Vagina (tissue), 2 donors: ENCODE data around the gene COL18A1.

Experiments
- CTCF ChIP-seq, 3 experiments: fragments of 450-650 bp in 2 of 3; fragments of 200-600 bp in 1 of 3; sonication (generic) in 1 of 3; IDR thresholded peaks; one replicate each; pipeline ENCODE4 v1.5.1; 2017 to 2019; ENCODE audit warnings: antibody characterized with exemption in 3 of 3, mild to moderate bottlenecking in 2 of 3, moderate library complexity in 2 of 3
- POLR2AphosphoS5 ChIP-seq, 2 donors: sonication (generic); formaldehyde crosslinking; IDR thresholded peaks; one replicate each; pipeline ENCODE4 v1.9.0; 2017; ENCODE audit warnings: antibody characterized with exemption in 2 of 2, mild to moderate bottlenecking in 2 of 2, low read depth in 1 of 2; ENCODE audit not compliant: insufficient read depth in 1 of 2

- TF ChIP-seq CTCF (IDR thresholded peaks at IDR 0.05): no peak
- no peak for TF ChIP-seq POLR2AphosphoS5 (IDR thresholded peaks at IDR 0.05; ENCODE audit: insufficient read depth in 1 of 2, low read depth in 1 of 2)
Measured at GRCh38 chr21:45468971-45469272, 64.0 kb downstream of the COL18A1 start.
